Glutamatergic neuron (in vitro differentiated cells): ENCODE results near the gene INF2. TPM values are rescaled to one million over a fixed set of nuclear protein-coding genes. Genes with fewer than 3 reads are reported as not detected.
"Not testable (repeated sequence)": the region's sequence is repeated elsewhere in the genome, so short reads cannot be mapped to it uniquely, and the experiment has no call there.

ENCODE experiments used
- DNase-seq: peaks from one replicate; pipeline ENCODE4 v3.0.0; 2022
- H3K27ac Mint-ChIP-seq: one replicate; pipeline ENCODE4 v1.8.0; 2020; ENCODE audit warnings: mild to moderate bottlenecking, mixed read lengths, inconsistent platforms; ENCODE audit not compliant: unreplicated experiment
- H3K27me3 Mint-ChIP-seq: one replicate; pipeline ENCODE4 v1.8.0; 2020; ENCODE audit warnings: mild to moderate bottlenecking, moderate library complexity, mixed read lengths, inconsistent platforms; ENCODE audit not compliant: unreplicated experiment
- H3K36me3 Mint-ChIP-seq: one replicate; pipeline ENCODE4 v1.8.0; 2020; ENCODE audit warnings: mild to moderate bottlenecking, mixed read lengths, inconsistent platforms; ENCODE audit not compliant: unreplicated experiment
- H3K4me1 Mint-ChIP-seq: one replicate; pipeline ENCODE4 v1.8.0; 2020; ENCODE audit warnings: mild to moderate bottlenecking, low read depth, mixed read lengths, inconsistent platforms; ENCODE audit not compliant: unreplicated experiment
- H3K4me3 Mint-ChIP-seq: one replicate; pipeline ENCODE4 v1.8.0; 2020; ENCODE audit warnings: mild to moderate bottlenecking, mixed read lengths, inconsistent platforms; ENCODE audit not compliant: unreplicated experiment
- H3K9me3 Mint-ChIP-seq: one replicate; pipeline ENCODE4 v1.8.0; 2020; ENCODE audit warnings: mild to moderate bottlenecking, moderate library complexity, mixed read lengths, inconsistent platforms; ENCODE audit not compliant: unreplicated experiment
- total RNA-seq: library from RNA; stranded (reverse); fragmentation: NEBNext Ultra II Directional; extraction: Animal tissue kit (Norgen Biotek cat#: 25700); gene quantifications from one replicate; pipeline ENCODE4 v1.2.1, GENCODE V29; 2021; ENCODE audit not compliant: unreplicated experiment
- TF ChIP-seq, protein P1 (sequence below): fragments of 200-600 bp; sonication (generic); IDR thresholded peaks from one replicate; pipeline ENCODE4 v1.5.0; 2021; ENCODE audit not compliant: partially characterized antibody, unreplicated experiment

The INF2 gene
- total RNA-seq, 1 donor from 2014 or later, result 11.8 TPM

DNA sequence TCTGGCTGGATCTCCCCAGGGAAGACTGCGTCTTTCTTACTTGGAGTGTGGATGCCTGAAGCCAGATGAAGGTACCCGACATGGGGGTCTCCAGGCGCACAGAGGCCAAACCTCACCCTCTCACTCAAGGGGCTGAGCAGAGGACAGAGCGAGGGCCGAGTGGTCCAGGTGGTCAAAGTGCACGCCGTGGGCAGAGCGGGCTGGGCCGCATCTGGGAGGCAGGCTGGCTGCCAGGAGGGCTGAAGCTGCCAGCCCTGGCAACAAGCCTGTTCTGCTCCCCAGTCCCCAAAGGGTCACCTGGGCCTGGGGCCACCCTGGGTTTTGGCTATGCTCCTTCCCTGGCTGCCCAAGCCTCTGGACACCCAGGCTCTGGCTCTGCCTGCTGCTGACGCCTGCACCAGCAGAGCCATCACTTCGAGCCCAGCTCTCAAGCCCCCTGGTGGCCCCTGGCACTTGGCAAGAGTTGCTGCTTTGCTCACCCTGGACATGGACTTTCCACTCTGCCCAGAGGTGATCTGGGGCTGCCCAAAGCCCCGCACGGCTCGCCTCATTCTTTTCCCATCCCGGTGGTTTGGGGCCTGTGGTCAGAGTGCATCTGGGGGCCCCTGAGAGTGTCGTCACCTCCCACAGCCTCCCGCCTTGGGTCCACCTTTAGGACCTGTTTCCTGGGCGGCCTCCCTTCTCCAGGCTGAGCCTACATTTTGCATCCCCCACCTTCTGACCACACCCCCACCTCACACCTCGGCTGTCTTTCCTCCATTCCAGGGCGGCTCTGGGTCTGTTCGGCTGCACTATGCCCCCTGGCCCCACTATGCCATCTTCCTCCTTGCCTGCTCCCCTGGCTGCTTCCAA is 37.4 kb downstream of the INF2 start:
- peaks cover 9% of the 10 kb centered on the region for H3K27me3 Mint-ChIP-seq
- H3K9me3 Mint-ChIP-seq, result peaks cover 8% of the 10 kb centered on the region
- no peak for DNase-seq
- H3K36me3 Mint-ChIP-seq, result no peaks in the 10 kb centered on the region
- H3K4me1 Mint-ChIP-seq, result peaks cover 2% of the 10 kb centered on the region
- H3K27ac Mint-ChIP-seq, result no peak overlapping the region
- no peak overlapping the region for H3K4me3 Mint-ChIP-seq
- TF ChIP-seq, protein P1, sequence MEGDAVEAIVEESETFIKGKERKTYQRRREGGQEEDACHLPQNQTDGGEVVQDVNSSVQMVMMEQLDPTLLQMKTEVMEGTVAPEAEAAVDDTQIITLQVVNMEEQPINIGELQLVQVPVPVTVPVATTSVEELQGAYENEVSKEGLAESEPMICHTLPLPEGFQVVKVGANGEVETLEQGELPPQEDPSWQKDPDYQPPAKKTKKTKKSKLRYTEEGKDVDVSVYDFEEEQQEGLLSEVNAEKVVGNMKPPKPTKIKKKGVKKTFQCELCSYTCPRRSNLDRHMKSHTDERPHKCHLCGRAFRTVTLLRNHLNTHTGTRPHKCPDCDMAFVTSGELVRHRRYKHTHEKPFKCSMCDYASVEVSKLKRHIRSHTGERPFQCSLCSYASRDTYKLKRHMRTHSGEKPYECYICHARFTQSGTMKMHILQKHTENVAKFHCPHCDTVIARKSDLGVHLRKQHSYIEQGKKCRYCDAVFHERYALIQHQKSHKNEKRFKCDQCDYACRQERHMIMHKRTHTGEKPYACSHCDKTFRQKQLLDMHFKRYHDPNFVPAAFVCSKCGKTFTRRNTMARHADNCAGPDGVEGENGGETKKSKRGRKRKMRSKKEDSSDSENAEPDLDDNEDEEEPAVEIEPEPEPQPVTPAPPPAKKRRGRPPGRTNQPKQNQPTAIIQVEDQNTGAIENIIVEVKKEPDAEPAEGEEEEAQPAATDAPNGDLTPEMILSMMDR, result no peak

- H3K4me1 Mint-ChIP-seq, result no peaks in the 10 kb centered on the region
- no peaks in the 10 kb centered on the region for H3K36me3 Mint-ChIP-seq
- no peak for DNase-seq
- no peak overlapping the region for H3K27ac Mint-ChIP-seq
- TF ChIP-seq, protein P1, result no peak
- H3K27me3 Mint-ChIP-seq, result peaks cover 8% of the 10 kb centered on the region
- no peak overlapping the region for H3K4me3 Mint-ChIP-seq
- peaks cover 5% of the 10 kb centered on the region for H3K9me3 Mint-ChIP-seq
Measured at GRCh38 chr14:104728631-104729030, 39.2 kb downstream of the INF2 start.

GRCh38 chr14:104729176-104729834 is 39.9 kb downstream of the INF2 start:
- H3K27me3 Mint-ChIP-seq, H3K4me3 Mint-ChIP-seq, H3K9me3 Mint-ChIP-seq, H3K36me3 Mint-ChIP-seq, DNase-seq, H3K27ac Mint-ChIP-seq, H3K4me1 Mint-ChIP-seq: not testable (repeated sequence)

DNA sequence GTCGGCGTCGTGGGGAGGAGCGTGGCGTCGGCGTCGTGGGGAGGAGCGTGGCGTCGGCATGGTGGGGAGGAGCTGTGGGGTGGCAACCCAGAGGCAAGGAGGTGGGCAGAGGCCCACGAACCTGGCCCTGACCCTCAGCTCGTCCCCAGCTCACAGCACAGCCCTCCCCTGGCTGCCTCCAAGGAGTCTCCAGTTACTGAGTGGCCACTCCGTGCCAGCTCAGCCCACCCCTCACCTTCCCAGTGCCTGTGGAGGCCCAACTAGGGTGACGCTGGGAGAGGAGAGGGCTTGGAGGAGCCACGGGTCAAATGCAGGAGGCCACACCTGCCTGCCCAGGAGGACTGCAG is 40.4 kb downstream of the INF2 start:
- Mint-ChIP-seq H3K27me3 (peaks cover 8% of the 10 kb centered on the region), H3K9me3 (peaks cover 5% of the 10 kb centered on the region), H3K4me1 (no peaks in the 10 kb centered on the region), H3K4me3 (no peak overlapping the region), H3K36me3 (no peaks in the 10 kb centered on the region), H3K27ac (no peak overlapping the region)
- no peak for DNase-seq
- TF ChIP-seq, protein P1, result no peak

- Mint-ChIP-seq H3K4me1 (no peaks in the 10 kb centered on the region), H3K27ac (no peak overlapping the region), H3K9me3 (peaks cover 5% of the 10 kb centered on the region), H3K27me3 (peaks cover 7% of the 10 kb centered on the region), H3K4me3 (no peak overlapping the region), H3K36me3 (no peaks in the 10 kb centered on the region)
- no peak for DNase-seq
- TF ChIP-seq, protein P1, result no peak
Measured at GRCh38 chr14:104730487-104730886, 41.1 kb downstream of the INF2 start.
